Parathyroid adenoma (tissue), 2 donors: ENCODE measurements around the gene TFCP2L1.

Source experiments
- H2AFZ ChIP-seq: fragments of 300-600 bp; sonication (generic); one replicate; pipeline ENCODE4 v1.7.0; 2017; ENCODE audit warnings: antibody characterized with exemption, mild to moderate bottlenecking
- H3K27ac ChIP-seq: fragments of 300-600 bp; sonication (generic); one replicate; pipeline ENCODE4 v1.7.0; 2017
- H3K27me3 ChIP-seq: fragments of 300-600 bp; sonication (generic); one replicate; pipeline ENCODE4 v1.7.0; 2017; ENCODE audit warnings: low read length; ENCODE audit not compliant: control insufficient read depth, insufficient read depth
- H3K36me3 ChIP-seq: fragments of 300-600 bp; sonication (generic); one replicate; pipeline ENCODE4 v1.7.0; 2017; ENCODE audit warnings: low read length; ENCODE audit not compliant: control insufficient read depth, insufficient read depth
- H3K4me1 ChIP-seq: fragments of 300-600 bp; sonication (generic); one replicate; pipeline ENCODE4 v1.7.0; 2017; ENCODE audit warnings: control low read depth
- H3K4me2 ChIP-seq: fragments of 300-600 bp; sonication (generic); one replicate; pipeline ENCODE4 v1.7.0; 2017; ENCODE audit warnings: low read length
- H3K4me3 ChIP-seq: fragments of 300-600 bp; sonication (generic); one replicate; pipeline ENCODE4 v1.7.0; 2017; ENCODE audit warnings: low read depth, low read length
- H3K79me2 ChIP-seq: fragments of 300-600 bp; sonication (generic); one replicate; pipeline ENCODE4 v1.7.0; 2017; ENCODE audit warnings: control low read depth
- H3K9ac ChIP-seq: fragments of 300-600 bp; sonication (generic); one replicate; pipeline ENCODE4 v1.7.0; 2017; ENCODE audit warnings: mild to moderate bottlenecking
- H3K9me3 ChIP-seq: fragments of 300-600 bp; sonication (generic); one replicate; pipeline ENCODE4 v1.7.0; 2017; ENCODE audit warnings: low read length; ENCODE audit not compliant: control insufficient read depth
- TF ChIP-seq, protein P1 (sequence below): fragments of 300-600 bp; sonication (generic); IDR thresholded peaks from one replicate; pipeline ENCODE4 v1.7.0; 2017; ENCODE audit warnings: antibody characterized with exemption, mild to moderate bottlenecking
- donor health status: primary hyperparathyroidism.

Gene TFCP2L1

GRCh38 chr2:121291251-121291580 is 6.2 kb upstream of the TFCP2L1 start:
- no peaks in the 10 kb centered on the region for H3K79me2 ChIP-seq
- no peak overlapping the region for H2AFZ ChIP-seq
- no peaks in the 10 kb centered on the region for H3K9me3 ChIP-seq
- H3K4me2 ChIP-seq = no peak overlapping the region
- no peaks in the 10 kb centered on the region for H3K36me3 ChIP-seq
- no peaks in the 10 kb centered on the region for H3K27me3 ChIP-seq
- no peak overlapping the region for H3K27ac ChIP-seq
- TF ChIP-seq, protein P1, sequence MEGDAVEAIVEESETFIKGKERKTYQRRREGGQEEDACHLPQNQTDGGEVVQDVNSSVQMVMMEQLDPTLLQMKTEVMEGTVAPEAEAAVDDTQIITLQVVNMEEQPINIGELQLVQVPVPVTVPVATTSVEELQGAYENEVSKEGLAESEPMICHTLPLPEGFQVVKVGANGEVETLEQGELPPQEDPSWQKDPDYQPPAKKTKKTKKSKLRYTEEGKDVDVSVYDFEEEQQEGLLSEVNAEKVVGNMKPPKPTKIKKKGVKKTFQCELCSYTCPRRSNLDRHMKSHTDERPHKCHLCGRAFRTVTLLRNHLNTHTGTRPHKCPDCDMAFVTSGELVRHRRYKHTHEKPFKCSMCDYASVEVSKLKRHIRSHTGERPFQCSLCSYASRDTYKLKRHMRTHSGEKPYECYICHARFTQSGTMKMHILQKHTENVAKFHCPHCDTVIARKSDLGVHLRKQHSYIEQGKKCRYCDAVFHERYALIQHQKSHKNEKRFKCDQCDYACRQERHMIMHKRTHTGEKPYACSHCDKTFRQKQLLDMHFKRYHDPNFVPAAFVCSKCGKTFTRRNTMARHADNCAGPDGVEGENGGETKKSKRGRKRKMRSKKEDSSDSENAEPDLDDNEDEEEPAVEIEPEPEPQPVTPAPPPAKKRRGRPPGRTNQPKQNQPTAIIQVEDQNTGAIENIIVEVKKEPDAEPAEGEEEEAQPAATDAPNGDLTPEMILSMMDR = no peak
- no peaks in the 10 kb centered on the region for H3K4me1 ChIP-seq
- H3K9ac ChIP-seq = no peak overlapping the region
- H3K4me3 ChIP-seq = no peak overlapping the region

DNA sequence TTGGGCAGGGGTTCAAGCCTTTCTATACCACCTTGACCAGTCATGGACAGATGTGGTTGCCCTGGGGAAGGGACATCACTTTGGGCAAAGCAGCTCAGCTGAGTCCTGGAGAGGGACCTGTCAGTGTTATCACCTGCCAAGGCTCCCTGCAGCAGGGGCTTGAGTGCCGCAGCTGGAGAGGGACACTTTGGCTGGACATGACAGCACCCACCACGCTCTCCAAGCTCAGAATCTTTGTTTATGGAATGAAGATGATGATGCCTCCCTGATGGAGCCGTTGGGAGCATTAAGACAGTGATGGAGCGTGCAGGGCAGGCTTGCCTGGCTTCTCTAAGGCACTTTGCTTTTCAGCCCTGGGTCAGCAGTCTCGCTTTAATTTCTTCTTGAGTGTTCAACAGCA is 4.3 kb upstream of the TFCP2L1 start:
- Histone ChIP-seq H3K9me3 (no peaks in the 10 kb centered on the region), H3K4me2 (no peak overlapping the region), H3K27me3 (no peaks in the 10 kb centered on the region), H3K4me3 (no peak overlapping the region), H3K36me3 (no peaks in the 10 kb centered on the region), H3K79me2 (no peaks in the 10 kb centered on the region), H3K9ac (no peak overlapping the region), H3K4me1 (no peaks in the 10 kb centered on the region), H2AFZ (no peak overlapping the region), H3K27ac (no peak overlapping the region)
- TF ChIP-seq, protein P1 = no peak

DNA sequence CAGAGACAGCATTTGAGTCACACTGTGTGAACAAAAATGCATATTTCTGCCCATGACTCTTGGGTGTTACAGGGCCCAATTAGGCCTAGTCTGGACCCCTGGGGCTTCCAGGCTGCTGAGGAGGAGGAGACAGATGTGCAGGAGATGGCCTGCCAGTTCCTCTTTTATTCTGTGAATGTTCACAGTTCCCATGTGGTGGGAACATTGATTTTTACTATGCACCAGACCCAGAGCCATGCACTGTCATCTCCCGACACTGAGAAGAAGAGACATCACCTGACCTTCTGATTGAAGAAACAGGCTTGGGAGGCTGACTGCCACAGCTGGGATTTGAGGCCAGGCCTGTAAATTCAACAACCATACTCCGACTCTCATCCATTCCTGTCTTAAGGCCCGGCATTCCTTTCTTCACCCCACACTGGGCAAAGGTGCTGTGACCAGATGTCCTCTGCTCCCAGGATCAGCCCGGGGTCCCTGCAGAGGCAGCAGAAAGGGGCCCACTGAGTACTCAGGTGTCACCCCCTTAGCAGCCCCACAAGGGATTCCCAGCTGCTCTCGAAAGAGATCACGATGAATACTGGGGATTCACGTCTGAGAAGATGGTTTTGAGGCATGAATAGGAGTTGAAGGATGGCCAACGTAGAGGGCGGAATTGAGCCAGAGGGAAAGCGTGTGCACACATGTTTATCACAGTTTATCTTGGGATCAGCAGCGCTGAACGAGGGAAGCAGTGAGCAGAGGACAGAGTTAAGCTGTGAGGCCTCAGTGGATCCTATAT is 3.6 kb upstream of the TFCP2L1 start:
- H3K4me1 ChIP-seq = no peaks in the 10 kb centered on the region
- H2AFZ ChIP-seq = no peak overlapping the region
- no peaks in the 10 kb centered on the region for H3K9me3 ChIP-seq
- H3K9ac ChIP-seq = no peak overlapping the region
- H3K4me3 ChIP-seq = no peak overlapping the region
- TF ChIP-seq, protein P1 = no peak
- H3K27ac ChIP-seq = no peak overlapping the region
- no peak overlapping the region for H3K4me2 ChIP-seq
- no peaks in the 10 kb centered on the region for H3K36me3 ChIP-seq
- no peaks in the 10 kb centered on the region for H3K79me2 ChIP-seq
- H3K27me3 ChIP-seq = no peaks in the 10 kb centered on the region

DNA sequence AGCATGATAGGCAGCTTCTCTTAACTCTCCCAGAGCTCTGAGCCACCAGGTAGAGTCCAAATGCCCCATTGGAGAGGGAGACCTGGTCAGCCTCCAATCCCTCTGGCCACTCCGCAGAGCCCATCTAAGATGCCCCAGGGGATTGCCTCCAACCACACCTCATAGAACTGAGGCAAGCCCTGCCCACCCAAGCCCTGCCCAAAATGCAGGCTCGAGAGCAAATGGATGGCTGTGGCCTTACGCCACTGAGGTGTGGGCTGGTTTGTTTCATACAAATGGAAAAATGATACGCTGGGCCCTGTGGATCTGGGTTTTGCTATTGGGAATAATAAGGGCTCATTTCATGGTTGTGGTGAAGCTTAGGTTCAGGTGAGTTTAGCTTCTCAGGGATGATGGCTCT is 3.0 kb upstream of the TFCP2L1 start:
- no peak overlapping the region for H3K4me3 ChIP-seq
- H3K9ac ChIP-seq = no peak overlapping the region
- H3K27ac ChIP-seq = no peak overlapping the region
- H3K4me2 ChIP-seq = no peak overlapping the region
- H3K27me3 ChIP-seq = no peaks in the 10 kb centered on the region
- no peaks in the 10 kb centered on the region for H3K36me3 ChIP-seq
- H3K79me2 ChIP-seq = no peaks in the 10 kb centered on the region
- H3K9me3 ChIP-seq = no peaks in the 10 kb centered on the region
- TF ChIP-seq, protein P1 = no peak
- H3K4me1 ChIP-seq = no peaks in the 10 kb centered on the region
- H2AFZ ChIP-seq = peak overlapping the region; percentile 33

- Histone ChIP-seq H3K79me2 (no peaks in the 10 kb centered on the region), H3K27ac (no peak overlapping the region), H3K4me3 (no peak overlapping the region), H3K4me2 (no peak overlapping the region), H3K9me3 (no peaks in the 10 kb centered on the region), H3K4me1 (no peaks in the 10 kb centered on the region), H3K27me3 (no peaks in the 10 kb centered on the region), H2AFZ (no peak overlapping the region), H3K36me3 (no peaks in the 10 kb centered on the region), H3K9ac (no peak overlapping the region)
- TF ChIP-seq, protein P1 = no peak
Measured at GRCh38 chr2:121287146-121287798, 2.3 kb upstream of the TFCP2L1 start.
